Epidermal melanocyte (primary cell): ENCODE results near the gene ADAM10.
A peak's percentile ranks its signal among the peaks of the same experiment; 100 is the strongest.

ENCODE experiments used
- DNase-seq: peaks from one replicate; pipeline ENCODE4 v3.0.0; 2011; ENCODE audit warnings: low spot score; ENCODE audit not compliant: insufficient read length

Gene ADAM10

GRCh38 chr15:58758141-58758540 is 8.6 kb upstream of the ADAM10 start:
- no peak for DNase-seq

- DNase-seq, result no peak
Measured at GRCh38 chr15:58755956-58756355, 6.4 kb upstream of the ADAM10 start.

- no peak for DNase-seq
Measured at GRCh38 chr15:58755350-58755749, 5.8 kb upstream of the ADAM10 start.

- no peak for DNase-seq
Measured at GRCh38 chr15:58752716-58753115, 3.2 kb upstream of the ADAM10 start.

- DNase-seq, result no peak
Measured at GRCh38 chr15:58748852-58749531, 515 bp downstream of the ADAM10 start.

- no peak for DNase-seq
Measured at GRCh38 chr15:58748040-58748851, 1.3 kb downstream of the ADAM10 start.

GRCh38 chr15:58746174-58746573 is 3.3 kb downstream of the ADAM10 start:
- no peak for DNase-seq

GRCh38 chr15:58742819-58743502 is 6.5 kb downstream of the ADAM10 start:
- no peak for DNase-seq

- DNase-seq, result peak; percentile 27
Measured at GRCh38 chr15:58742022-58742813, 7.3 kb downstream of the ADAM10 start.

- no peak for DNase-seq
Measured at GRCh38 chr15:58741032-58741431, 8.5 kb downstream of the ADAM10 start.

GRCh38 chr15:58740436-58740835 is 9.1 kb downstream of the ADAM10 start:
- no peak for DNase-seq

GRCh38 chr15:58738046-58738707 is 11.3 kb downstream of the ADAM10 start:
- no peak for DNase-seq

- DNase-seq, result no peak
Measured at GRCh38 chr15:58737298-58737697, 12.2 kb downstream of the ADAM10 start.

GRCh38 chr15:58736018-58736643 is 13.4 kb downstream of the ADAM10 start:
- no peak for DNase-seq

GRCh38 chr15:58734859-58735258 is 14.6 kb downstream of the ADAM10 start:
- DNase-seq, result no peak

GRCh38 chr15:58732625-58733363 is 16.7 kb downstream of the ADAM10 start:
- DNase-seq, result no peak

- peak; percentile 22 for DNase-seq
Measured at GRCh38 chr15:58731756-58732535, 17.6 kb downstream of the ADAM10 start.

- no peak for DNase-seq
Measured at GRCh38 chr15:58726867-58727266, 22.6 kb downstream of the ADAM10 start.

- DNase-seq, result no peak
Measured at GRCh38 chr15:58724466-58724865, 25.0 kb downstream of the ADAM10 start.
